GM23338 (cell line): Measurements from ENCODE around the gene PHRF1. TPM values are rescaled to one million over a fixed set of nuclear protein-coding genes. Genes with fewer than 3 reads are reported as not detected.

Experiments
- microRNA counts: library from miRNA; unstranded; fragments of <30 nt; microRNA quantifications from one replicate; lab custom pipeline; 2017
- microRNA-seq: library from miRNA; unstranded; fragments of <30 nt; microRNA quantifications from one replicate; pipeline ENCODE4, GENCODE V29; 2017
- polyA plus RNA-seq: library from polyadenylated mRNA; unstranded; fragments of >200 nt; fragmentation: Nextera tagmentation; extraction: Ambion mirVana; gene quantifications from 2 replicates; pipeline ENCODE4 v1.2.1, GENCODE V29; 2016
- small RNA-seq: library from RNA; depleted of rRNA; stranded (forward); fragments of <200 nt; gene quantifications from one replicate; pipeline ENCODE3, GENCODE V24; 2014; ENCODE audit warnings: low replicate concordance
- total RNA-seq: library from RNA; depleted of rRNA; stranded (reverse); fragments of >200 nt; shearing (Covaris generic); gene quantifications from 2 replicates; pipeline ENCODE4 v1.2.3, GENCODE V29; 2014; rRNA removed

The PHRF1 gene
- total and polyA plus RNA-seq, 2 experiments from 2014 or later: 11.0 to 45.9 TPM

MicroRNAs encoded within 50 kb of the gene (microRNA counts, 767-probe panel; counts per million panel counts)
- not detected for microRNA hsa-miR-210 (lab: Ali Mortazavi, UCI)

Small RNA genes within 50 kb of the gene (microRNA-seq; reads per million reads assigned to microRNA genes)
- gene MIR210: 69.5 reads per million, percentile 60 among the genes with 10 or more reads in this experiment

Small RNA genes within 50 kb of the gene (small RNA-seq; reads per million reads assigned to genes)
- 4.9 reads per million, percentile 93 among the genes with 10 or more reads in this experiment for gene MIR210

Other genes starting within 250 kb of the PHRF1 start
- gene B4GALNT4, start 207.0 kb upstream of the PHRF1 start, total RNA-seq: 55.2 and 92.6 TPM in 2 replicates
- gene B4GALNT4, start 207.0 kb upstream of the PHRF1 start, polyA plus RNA-seq: 49.9 and 53.5 TPM in 2 replicates
- gene PKP3, start 182.3 kb upstream of the PHRF1 start, total RNA-seq: 18.7 and 23.0 TPM in 2 replicates
- gene PKP3, start 182.3 kb upstream of the PHRF1 start, polyA plus RNA-seq: 6.1 and 7.2 TPM in 2 replicates
- gene SIGIRR, start 161.5 kb upstream of the PHRF1 start, total RNA-seq: 59.1 and 63.0 TPM in 2 replicates
- 72.2 and 96.2 TPM in 2 replicates for gene SIGIRR, start 161.5 kb upstream of the PHRF1 start, polyA plus RNA-seq
- gene ANO9, start 134.5 kb upstream of the PHRF1 start, total RNA-seq: 6.5 and 10.2 TPM in 2 replicates
- 7.5 and 9.0 TPM in 2 replicates for gene ANO9, start 134.5 kb upstream of the PHRF1 start, polyA plus RNA-seq
- 46.6 and 145 TPM in 2 replicates for gene PTDSS2, start 126.2 kb upstream of the PHRF1 start, total RNA-seq
- gene PTDSS2, start 126.2 kb upstream of the PHRF1 start, polyA plus RNA-seq: 22.7 and 23.8 TPM in 2 replicates
- 50.4 and 56.3 TPM in 2 replicates for gene RNH1, start 69.2 kb upstream of the PHRF1 start, total RNA-seq
- 32.3 and 33.3 TPM in 2 replicates for gene RNH1, start 69.2 kb upstream of the PHRF1 start, polyA plus RNA-seq
- 28.7 and 37.9 TPM in 2 replicates for gene HRAS, start 40.9 kb upstream of the PHRF1 start, total RNA-seq
- 46.3 and 48.7 TPM in 2 replicates for gene HRAS, start 40.9 kb upstream of the PHRF1 start, polyA plus RNA-seq
- gene LRRC56, start 38.9 kb upstream of the PHRF1 start, total RNA-seq: 0.54 and 0.87 TPM in 2 replicates
- gene LRRC56, start 38.9 kb upstream of the PHRF1 start, polyA plus RNA-seq: 0.52 and 0.73 TPM in 2 replicates
- gene LMNTD2, start 15.7 kb upstream of the PHRF1 start, total RNA-seq: 1.3 and 1.8 TPM in 2 replicates
- 1.9 and 2.1 TPM in 2 replicates for gene LMNTD2, start 15.7 kb upstream of the PHRF1 start, polyA plus RNA-seq
- 59.1 and 64.8 TPM in 2 replicates for gene RASSF7, start 15.5 kb upstream of the PHRF1 start, total RNA-seq
- gene RASSF7, start 15.5 kb upstream of the PHRF1 start, polyA plus RNA-seq: 37.6 and 39.6 TPM in 2 replicates
- gene IRF7, start 39.5 kb downstream of the PHRF1 start, total RNA-seq: 13.8 and 17.3 TPM in 2 replicates
- 11.4 and 12.3 TPM in 2 replicates for gene IRF7, start 39.5 kb downstream of the PHRF1 start, polyA plus RNA-seq
- gene CDHR5, start 48.5 kb downstream of the PHRF1 start, total RNA-seq: not detected in 2 replicates
- gene CDHR5, start 48.5 kb downstream of the PHRF1 start, polyA plus RNA-seq: not detected in 2 replicates
- not detected in 2 replicates for gene SCT, start 50.7 kb downstream of the PHRF1 start, total RNA-seq
- gene SCT, start 50.7 kb downstream of the PHRF1 start, polyA plus RNA-seq: 2.6 and 3.8 TPM in 2 replicates
- 0.27 and 1.0 TPM in 2 replicates for gene DRD4, start 60.8 kb downstream of the PHRF1 start, total RNA-seq
- gene DRD4, start 60.8 kb downstream of the PHRF1 start, polyA plus RNA-seq: 1.3 and 1.8 TPM in 2 replicates
- 33.5 and 42.6 TPM in 2 replicates for gene DEAF1, start 118.8 kb downstream of the PHRF1 start, total RNA-seq
- 47.8 and 49.3 TPM in 2 replicates for gene DEAF1, start 118.8 kb downstream of the PHRF1 start, polyA plus RNA-seq
- gene TMEM80, start 119.3 kb downstream of the PHRF1 start, total RNA-seq: 12.8 and 13.1 TPM in 2 replicates
- gene TMEM80, start 119.3 kb downstream of the PHRF1 start, polyA plus RNA-seq: 25.1 and 25.4 TPM in 2 replicates
- 34.1 and 38.7 TPM in 2 replicates for gene EPS8L2, start 129.8 kb downstream of the PHRF1 start, total RNA-seq
- gene EPS8L2, start 129.8 kb downstream of the PHRF1 start, polyA plus RNA-seq: 56.5 and 59.4 TPM in 2 replicates
- 339 and 353 TPM in 2 replicates for gene TALDO1, start 171.0 kb downstream of the PHRF1 start, total RNA-seq
- 402 and 411 TPM in 2 replicates for gene TALDO1, start 171.0 kb downstream of the PHRF1 start, polyA plus RNA-seq
- 28.0 and 51.0 TPM in 2 replicates for gene GATD1, start 201.0 kb downstream of the PHRF1 start, total RNA-seq
- gene GATD1, start 201.0 kb downstream of the PHRF1 start, polyA plus RNA-seq: 39.3 and 44.9 TPM in 2 replicates
- gene CEND1, start 213.6 kb downstream of the PHRF1 start, total RNA-seq: 3.1 and 5.5 TPM in 2 replicates
- 4.8 and 5.7 TPM in 2 replicates for gene CEND1, start 213.6 kb downstream of the PHRF1 start, polyA plus RNA-seq
- gene SLC25A22, start 221.8 kb downstream of the PHRF1 start, total RNA-seq: 41.2 and 46.4 TPM in 2 replicates
- gene SLC25A22, start 221.8 kb downstream of the PHRF1 start, polyA plus RNA-seq: 20.2 and 21.0 TPM in 2 replicates
- 26.0 and 37.6 TPM in 2 replicates for gene PIDD1, start 228.8 kb downstream of the PHRF1 start, total RNA-seq
- 22.7 and 25.6 TPM in 2 replicates for gene PIDD1, start 228.8 kb downstream of the PHRF1 start, polyA plus RNA-seq
- gene RPLP2, start 233.5 kb downstream of the PHRF1 start, total RNA-seq: 428 and 518 TPM in 2 replicates
- 1,782 and 2,023 TPM in 2 replicates for gene RPLP2, start 233.5 kb downstream of the PHRF1 start, polyA plus RNA-seq
- gene PNPLA2, start 242.4 kb downstream of the PHRF1 start, total RNA-seq: 33.4 and 45.6 TPM in 2 replicates
- 31.1 and 32.3 TPM in 2 replicates for gene PNPLA2, start 242.4 kb downstream of the PHRF1 start, polyA plus RNA-seq